HG02759 (cell line): ENCODE results near the gene STARD13.

ENCODE experiments used
- ATAC-seq: cut with Tn5 transposase; IDR thresholded peaks from one replicate; pipeline ENCODE4 v1.9.1; 2021; ENCODE audit warnings: mild to moderate bottlenecking, moderate library complexity; ENCODE audit not compliant: unreplicated experiment

Gene STARD13

DNA sequence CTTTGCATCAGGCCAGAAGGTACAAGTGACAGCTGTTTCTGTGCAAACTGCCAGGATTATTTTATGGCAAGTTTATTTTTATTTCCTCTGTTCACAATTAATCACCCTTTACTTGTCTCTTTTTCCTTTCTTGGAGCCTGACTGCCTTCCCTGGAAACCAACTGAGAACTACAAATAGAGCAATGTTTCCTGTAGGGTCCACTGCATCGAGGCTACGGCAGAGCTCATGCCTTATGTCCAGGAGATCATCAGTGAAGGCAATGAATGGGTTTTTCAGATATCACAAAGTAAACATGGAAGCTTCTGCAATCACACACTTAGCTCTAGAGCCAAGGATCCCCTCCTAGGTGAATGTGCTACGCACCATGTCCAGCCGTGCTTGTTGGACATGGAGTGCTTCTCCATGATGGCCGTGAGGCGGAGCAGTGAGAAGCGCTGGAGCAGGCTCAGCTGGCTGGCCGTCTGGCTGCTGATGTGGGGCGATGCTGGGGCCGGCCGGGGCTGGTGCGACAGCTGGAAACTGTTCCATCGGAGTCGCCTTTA, 158.5 kb downstream of the STARD13 start:
- ATAC-seq: no peak

DNA sequence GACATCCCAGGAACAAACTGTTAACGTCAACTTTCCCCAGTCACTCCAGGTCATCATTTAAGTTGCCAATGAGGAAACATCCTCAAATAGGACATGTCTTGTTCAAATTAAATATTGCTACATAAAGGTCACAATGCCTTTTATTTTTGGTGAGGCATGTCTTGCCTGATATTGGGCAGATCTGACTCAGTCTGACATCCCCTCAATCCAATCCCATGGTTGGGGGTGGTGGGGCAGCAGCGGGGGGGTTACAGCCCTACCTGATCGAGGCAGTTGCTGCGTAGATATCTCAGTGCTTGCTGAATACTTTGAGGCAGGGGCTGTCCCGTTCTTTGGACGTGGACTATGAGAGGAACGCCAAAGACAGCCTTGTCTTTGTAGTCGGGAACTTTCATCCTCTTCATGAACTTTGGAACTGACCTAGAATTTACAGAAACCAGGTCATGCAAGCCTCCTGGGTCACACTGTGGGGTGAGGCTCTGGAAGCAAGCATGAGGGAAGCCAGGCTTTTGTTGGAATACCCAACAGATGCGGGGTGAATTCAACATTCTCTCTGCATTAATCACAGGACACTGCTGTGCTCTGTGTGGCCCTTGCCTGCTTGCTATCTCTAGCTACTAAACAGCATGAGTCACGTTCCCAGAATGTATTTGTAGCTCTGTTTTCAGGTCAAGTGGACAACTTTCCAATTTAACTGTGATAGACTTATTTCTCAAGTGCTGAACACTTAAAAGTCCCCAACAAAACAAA, 159.6 kb downstream of the STARD13 start:
- ATAC-seq: no peak

DNA sequence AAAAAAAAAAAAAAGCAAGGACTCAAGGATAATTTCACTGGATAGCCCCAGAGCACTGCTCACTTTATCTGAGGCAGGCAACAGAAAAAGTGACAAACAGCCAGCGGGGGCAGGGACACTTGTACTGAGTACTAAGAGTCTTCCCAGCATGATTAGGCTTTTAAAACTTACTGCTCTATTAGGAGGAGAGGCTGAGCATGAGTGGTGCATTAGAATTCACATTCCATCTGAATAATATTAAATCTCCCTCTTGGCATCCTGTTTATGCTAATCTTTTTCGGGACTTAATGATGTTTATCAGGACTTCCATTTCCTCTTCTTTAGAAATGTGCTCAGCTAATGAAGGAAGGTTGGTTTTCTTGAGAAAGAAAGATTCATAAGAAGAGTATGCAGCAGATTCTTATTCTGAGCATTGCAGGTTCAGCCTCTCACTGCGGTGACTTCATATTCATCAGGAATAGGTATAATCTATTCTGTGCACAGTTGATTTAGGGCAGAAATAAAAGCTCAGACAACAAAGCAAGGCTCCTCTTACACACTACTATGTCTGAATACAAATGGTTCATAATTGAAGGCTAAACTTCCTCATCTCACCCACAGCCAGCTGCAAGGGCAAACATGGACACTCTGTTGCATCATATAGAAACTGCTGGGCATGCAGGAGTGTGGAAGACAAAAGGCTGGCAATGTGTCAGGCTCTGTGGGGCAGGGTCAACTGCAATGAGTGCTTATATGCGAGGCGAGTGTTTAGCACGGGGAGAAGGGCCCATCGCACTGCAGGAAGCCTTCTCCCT, 162.3 kb downstream of the STARD13 start:
- ATAC-seq: no peak

DNA sequence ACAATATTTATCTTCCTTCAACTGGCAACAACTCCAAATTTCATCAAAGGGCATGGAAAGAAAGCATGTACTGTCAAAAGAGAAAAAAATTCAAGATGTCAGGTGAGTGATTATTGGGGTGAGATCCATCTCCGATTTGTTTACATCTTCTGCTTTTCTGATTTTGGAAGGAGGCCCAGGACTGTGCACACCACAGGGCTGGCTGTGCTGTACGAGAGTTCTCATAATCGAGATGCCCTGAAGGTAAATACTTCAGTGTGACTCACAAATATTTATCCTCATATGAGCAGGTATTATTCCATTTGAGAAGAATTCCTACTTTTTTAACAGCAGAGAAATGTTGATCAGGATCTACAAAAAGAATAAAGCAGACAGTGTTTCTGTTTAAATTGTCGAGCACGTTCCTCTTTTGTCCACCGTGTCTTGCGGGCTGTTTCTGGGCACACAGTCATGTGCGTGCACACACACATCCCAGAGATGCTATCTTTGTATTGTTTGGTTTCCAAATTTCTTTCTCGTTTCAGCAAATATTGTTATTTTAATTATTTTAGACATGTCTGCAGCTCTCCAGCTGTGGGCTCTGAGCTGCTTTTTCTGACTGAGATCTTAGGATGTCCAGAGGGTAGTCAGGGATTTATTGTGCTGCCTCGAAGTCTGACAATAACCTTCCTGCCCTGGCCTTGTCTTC, 165.6 kb downstream of the STARD13 start:
- no peak for ATAC-seq

DNA sequence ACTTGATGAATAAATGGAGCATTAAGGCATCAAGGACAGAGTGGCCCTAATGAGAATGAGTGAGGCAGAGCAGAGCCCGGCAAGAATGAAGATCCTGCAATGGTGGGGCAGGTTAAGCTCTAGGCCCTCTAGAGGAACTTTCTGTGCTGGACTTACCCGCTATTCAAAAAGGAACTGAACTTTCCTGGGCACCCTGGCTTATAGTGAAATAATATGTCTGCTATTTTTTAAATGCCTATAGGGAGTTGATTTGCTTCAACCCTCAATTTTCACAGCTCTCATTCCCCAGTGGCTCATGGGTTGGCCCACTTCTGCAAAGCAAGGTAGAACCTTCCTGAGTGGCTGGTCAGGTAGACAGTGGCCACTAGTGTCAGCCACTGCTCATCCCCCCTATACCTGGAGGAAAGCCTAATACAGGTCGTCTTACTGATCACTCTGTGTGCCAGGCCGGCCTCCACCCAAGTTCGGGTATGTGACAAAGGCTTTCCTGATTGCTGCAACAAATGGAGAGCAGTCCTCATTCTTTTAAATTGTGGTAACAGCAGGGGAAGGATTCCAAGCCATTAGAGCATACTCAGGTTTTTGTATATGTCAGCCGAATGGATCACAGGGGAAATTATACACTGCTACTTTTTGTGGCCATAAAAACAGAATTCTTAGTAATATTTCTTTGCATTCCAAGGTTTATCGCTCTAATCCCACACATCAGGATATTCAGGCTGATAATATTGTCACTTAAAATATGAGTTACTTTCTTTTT, 166.4 kb downstream of the STARD13 start:
- no peak for ATAC-seq

DNA sequence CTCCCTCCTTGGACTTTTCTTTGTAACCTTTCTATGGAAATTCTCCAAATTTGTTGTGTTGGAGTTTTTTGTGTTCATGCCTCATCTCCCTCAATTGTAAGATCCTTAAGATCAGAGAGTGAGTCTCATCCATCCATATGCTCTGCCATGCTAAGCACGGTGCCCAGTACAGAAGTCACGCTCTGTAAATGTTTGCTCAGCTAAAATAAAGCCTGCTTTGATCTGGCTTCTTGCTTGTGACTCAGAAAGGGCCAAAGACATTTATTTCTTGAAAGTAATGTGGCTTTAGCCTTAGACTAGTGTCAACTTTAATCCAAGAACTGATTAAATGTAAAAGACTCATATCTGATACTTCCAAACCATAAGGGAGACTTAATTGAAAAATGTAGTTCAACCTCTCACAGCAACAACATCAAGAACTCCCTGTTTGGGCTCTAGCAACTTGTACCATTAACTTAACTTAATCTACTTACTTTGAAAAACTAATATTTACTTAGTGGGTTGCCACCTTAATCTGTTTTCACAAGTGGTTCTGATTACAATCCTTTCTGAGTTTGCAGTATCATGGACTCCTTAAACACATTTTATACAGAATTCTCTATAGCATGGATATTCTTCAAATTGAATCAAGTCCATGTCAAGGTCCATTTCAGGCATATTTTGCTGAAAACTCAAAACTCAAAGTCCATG, 169.1 kb downstream of the STARD13 start:
- no peak for ATAC-seq

DNA sequence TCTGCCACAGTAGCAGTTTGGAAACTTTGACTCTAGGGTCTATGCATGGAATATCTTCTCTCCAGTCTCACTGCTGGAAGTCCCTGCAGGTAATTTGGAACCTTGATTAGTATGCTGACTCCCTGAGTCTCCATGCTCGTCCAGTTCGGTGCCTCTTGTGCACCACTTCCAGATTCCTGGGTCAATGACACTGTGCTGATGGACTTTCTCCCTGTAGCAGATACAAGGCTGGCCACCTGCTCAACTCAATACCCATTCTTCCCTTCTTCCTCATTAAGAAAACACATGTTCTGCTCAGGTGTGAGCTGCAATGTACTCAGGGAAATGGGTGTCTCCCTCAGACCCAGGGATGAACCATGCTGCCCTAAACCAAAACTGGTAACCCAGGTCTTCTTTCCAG, 170.3 kb downstream of the STARD13 start:
- no peak for ATAC-seq

DNA sequence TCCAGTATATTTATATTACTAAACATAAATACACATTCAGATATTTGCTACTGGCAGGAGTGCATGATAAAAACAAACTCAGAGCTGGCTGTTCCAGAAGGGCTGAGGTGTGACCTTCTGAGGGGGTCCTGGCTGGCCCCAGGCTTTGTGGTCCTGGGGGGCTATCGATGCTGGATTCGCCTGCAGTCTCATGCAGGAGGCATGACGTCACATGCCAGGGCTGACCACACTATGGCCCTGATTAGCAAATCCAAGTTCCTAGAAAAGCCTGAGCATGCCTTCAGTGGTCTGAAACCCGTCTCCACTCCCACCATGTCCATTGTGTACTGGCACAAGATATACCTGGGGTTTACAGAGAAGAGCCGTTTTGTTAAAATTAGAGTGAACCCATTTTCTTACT, 171.4 kb downstream of the STARD13 start:
- ATAC-seq: no peak

DNA sequence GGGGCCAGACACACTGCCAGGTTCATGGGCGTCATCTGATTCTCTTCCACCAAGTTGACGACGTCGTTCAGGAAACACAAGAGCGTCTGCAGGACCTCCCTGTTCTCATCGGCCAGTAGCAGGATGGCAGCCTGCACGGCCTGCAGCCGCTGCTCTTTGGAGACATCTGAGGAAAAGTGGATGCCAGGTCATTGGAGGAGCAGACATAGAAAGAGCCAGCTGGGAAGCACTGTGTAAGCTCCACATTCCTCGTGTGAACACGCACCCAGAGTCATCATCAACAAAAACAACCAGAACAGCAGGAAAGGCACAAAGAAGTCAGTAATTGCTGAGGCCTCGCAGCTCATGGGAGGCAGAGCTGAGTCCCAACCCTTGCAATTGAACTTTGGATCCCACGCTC, 172.8 kb downstream of the STARD13 start:
- ATAC-seq: no peak

DNA sequence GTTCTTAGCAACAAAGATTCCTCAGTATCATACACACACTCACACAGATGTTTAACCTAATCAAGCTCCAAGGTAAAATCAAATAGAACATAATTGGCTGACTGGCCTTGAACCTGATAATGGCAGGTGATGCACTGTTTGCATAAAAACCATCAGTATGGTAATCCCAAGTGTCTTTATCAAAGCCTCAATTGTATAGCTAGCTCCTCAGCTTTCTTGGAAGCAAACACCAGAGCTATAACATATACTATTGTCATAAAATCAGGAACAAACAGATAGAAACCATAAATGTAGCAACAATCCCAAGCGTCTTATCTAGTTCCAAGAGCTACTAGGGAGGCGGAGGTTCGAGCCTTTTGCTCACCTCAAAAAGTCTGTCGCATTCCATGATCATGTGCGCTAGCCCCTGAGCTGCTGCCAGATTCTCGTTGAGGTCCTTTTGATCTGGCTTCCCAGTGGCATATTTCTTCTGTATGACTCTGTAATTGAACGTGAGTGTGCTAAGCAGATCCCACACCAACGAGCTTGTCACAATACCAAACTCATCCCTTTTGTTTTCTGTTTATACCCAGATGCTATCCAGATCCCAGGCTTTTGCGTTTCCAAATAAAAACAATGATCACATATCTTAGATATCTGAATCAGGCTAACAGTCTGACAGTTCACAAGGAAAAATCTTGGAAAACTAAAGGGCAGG, 174.0 kb downstream of the STARD13 start:
- ATAC-seq: peak; percentile 8

DNA sequence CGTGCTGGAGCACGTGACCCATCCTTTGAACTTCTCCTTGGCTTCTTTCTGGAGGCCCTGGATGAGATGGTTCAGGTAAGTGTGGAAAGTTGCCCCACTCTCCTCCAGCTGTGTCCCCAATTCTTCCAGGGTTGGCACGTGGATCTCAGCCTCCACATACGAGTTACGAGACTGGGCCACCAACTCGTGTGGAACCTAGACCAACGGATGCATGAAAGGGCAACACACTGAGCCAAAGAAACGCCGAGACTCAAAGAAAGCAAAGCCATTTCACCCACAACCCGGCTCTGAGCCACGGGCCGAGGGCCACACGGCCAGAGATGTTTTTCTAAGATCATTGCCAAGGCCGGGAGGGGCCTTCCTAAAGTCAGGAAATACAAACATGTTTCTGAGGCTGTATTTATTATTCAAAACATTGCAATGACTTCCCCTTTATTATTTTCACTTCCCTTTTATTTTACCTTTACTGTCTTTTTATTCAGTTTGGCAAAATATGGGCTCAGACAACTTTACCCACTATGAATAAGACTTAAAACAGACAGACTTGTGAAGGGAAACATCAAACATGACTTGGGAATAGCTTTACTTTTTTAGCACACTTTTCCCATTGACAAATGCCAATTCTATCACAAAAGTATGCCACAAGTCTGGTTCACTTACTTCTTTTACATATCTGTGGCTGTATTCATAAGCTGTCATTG, 174.7 kb downstream of the STARD13 start:
- peak; percentile 48 for ATAC-seq

DNA sequence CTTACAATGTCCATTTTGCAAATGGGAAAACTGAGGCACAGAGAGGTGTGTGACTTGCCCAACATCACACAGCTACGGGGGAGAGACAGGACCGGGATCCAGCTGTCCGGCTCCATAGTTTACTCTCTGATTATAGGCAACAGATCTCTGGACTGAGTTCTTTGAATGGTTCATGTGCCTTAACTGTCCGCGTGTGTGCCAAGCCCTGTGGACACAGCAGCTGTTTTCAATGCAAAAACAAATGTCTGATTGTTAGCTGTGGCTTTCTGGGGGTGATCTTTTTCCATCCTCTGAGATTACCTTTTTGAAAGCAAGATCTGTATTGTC, 175.2 kb downstream of the STARD13 start:
- ATAC-seq: peak; percentile 2

DNA sequence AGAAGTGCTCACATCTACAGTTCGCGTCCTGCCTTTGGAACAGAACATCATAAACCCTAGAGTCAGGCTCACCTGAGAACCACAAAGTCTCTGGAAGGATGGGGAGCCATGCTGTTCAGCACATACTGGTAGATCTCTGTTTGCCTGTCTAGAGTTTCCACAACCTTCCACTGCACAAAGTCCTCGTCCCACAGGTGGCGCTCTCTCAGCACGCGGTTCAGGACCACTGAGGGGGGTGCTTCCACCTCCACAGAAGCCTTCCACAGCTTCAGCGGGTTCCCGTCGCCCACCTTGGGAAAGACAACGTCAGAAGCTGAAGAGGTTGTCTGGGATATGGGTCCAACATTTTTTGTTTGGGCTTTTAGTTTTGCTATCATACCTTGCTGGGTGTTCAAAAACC, 175.8 kb downstream of the STARD13 start:
- ATAC-seq: no peak

DNA sequence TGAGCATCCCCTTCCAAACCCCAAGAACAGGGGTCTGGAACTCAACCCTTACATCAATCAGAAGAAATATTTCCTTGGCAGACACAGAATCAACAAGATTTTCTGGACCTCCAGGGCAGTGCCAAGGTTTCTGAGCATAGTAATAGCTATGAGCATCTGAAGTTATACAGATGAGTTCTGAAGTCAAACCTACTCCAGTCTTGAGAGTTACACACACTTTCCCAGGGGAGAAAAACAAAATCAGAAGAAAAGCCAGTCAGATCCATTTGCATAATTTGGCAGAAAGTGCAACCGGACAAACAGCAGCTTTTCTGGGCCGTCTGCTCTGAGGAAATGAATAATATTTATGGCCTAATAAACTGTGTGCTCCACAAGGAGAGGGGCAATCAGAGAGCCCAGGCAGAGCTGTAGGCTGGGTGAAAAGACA, 176.3 kb downstream of the STARD13 start:
- ATAC-seq: peak; percentile 27

DNA sequence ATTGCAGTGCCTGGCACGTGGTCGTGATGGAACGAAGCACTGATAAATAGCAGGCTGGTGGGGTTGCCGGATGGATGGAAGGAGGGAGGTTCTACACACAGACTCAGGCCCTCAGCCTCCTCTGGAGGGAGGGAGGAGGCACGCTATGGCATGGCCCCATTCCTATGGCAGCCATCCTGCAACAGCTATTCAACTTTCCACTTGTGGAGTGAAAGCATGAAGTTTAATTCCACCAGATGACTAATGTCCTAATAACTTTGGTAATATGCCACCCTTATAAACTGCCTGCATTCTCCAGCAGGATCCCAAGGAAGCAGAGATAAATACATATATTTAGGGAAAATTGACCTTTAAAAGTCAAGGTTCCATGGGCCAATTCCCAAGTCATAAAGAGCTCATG, 176.9 kb downstream of the STARD13 start:
- no peak for ATAC-seq

DNA sequence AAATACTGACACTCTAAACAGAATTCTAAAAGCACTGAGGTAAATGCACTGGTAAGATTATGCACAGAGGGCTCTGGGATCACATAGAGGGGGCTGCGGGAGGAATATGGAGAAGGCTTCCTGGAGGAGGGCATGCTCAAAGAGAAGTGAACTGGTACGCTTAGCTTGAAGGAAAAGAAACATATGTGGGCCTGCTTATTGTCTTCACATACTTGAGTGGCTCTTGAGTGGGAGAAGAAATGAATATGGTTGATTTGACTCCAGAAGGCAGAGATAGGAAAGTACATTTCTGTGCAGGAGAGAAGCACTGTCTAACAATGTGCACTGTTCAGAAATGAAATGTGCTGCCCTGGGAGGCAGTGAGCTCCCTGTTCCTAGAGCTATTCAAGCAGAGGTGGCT, 178.2 kb downstream of the STARD13 start:
- no peak for ATAC-seq

DNA sequence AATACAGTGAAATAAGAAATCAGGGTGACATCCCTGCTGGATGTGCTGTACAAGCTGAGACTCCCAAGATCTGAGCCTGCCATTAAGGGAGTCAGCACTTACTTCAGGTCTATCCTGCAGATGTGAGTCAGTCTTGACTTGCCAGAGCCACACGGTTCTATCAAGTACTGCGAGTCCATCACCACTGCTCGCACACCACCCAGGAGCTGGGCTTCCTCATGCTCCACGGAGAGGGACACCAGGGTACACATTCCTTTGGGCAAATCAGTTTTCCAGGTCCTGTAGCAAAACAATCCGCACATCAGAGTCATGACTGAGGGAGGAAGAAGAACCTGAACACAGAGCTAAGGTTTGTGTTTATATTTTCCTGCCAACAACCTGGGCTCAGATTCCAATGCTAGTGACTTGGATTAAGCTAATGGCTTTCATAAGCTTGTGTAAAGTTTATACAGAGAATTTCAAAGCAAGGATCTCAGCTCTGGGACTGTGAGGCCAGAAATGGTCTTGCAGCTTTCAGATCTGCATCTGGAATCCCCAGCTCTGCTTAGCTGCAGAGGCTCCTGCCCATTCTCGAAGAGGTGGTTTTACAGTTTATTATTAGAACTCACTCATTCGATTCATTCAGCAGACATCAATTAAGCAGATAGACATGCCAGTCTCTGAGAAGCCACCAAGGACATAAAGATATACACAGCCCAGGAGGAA, 178.7 kb downstream of the STARD13 start:
- peak; percentile 43 for ATAC-seq

DNA sequence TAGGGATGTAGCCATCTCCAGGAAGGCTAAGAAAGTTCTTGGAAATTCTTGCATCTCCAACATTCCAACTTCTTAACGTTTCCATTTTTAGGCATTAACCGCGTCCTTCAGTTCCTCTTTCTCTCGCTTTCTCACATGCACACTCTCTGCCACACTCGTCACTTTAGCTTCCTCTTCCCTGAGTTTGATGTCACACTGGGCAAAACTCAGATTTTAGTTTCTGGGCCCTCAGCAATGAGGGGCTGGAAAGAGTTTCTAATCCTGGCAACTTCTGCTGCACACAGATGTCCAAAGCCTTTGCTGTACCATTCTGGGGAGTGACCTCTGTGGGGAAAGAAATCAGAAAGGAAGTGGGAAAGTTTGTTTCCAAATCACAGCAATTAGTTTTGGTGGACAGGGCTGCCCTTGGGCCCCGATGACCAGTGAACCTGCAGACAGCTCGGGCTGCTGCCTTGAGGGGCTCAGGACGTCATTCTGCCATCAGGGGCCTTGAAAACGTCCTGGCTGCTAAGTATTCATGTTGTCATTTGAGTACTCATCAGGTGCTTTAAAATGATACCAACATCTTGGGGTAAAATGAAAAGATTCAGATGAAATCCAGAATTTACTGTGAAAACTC, 180.1 kb downstream of the STARD13 start:
- no peak for ATAC-seq
